HCT116 (cell line): ENCODE data around the gene TMEM204.

ENCODE experiments used
- EZH2 ChIP-seq: fragments of 200-600 bp; sonication (generic); IDR thresholded peaks from 2 replicates; pipeline ENCODE4 v1.6.1; 2017; ENCODE audit warnings: antibody characterized with exemption, mixed run types
- POLR2A ChIP-seq: IDR thresholded peaks from 2 replicates; pipeline ENCODE4 v1.7.0; 2011; ENCODE audit warnings: borderline replicate concordance; ENCODE audit not compliant: insufficient read depth, insufficient read length; ENCODE audit errors: extremely low read depth
- SIN3A ChIP-seq: IDR thresholded peaks from 2 replicates; pipeline ENCODE4 v1.6.1; 2012; ENCODE audit warnings: low read depth
- SP1 ChIP-seq: IDR thresholded peaks from 2 replicates; pipeline ENCODE4 v1.6.1; 2012; ENCODE audit warnings: low read depth
- ZNF274 ChIP-seq: fragments of 200-500 bp; sonication (Bioruptor generic); IDR thresholded peaks from 2 replicates; pipeline ENCODE4 v1.6.1; 2014; ENCODE audit warnings: mild to moderate bottlenecking, low read depth, low read length, inconsistent platforms
- TF ChIP-seq, protein P1 (sequence below): IDR thresholded peaks from 2 replicates; pipeline ENCODE4 v1.6.1; 2012; ENCODE audit warnings: low read depth
- TF ChIP-seq, protein P2 (sequence below), 3 experiments: fragments of 200-600 bp in 1 of 3; sonication (generic) in 1 of 3; IDR thresholded peaks in 2 of 3; conservative IDR thresholded peaks in 1 of 3; 2 replicates each; pipeline ENCODE4 v1.5.1; 2012 to 2017; ENCODE audit warnings: low read depth in 2 of 3, low read length in 2 of 3, antibody characterized with exemption in 1 of 3, borderline replicate concordance in 1 of 3, control low read depth in 1 of 3, mild to moderate bottlenecking in 1 of 3, mixed read lengths in 1 of 3, mixed run types in 1 of 3, moderate library complexity in 1 of 3; ENCODE audit not compliant: insufficient read depth in 1 of 3

- TF ChIP-seq, protein P1, sequence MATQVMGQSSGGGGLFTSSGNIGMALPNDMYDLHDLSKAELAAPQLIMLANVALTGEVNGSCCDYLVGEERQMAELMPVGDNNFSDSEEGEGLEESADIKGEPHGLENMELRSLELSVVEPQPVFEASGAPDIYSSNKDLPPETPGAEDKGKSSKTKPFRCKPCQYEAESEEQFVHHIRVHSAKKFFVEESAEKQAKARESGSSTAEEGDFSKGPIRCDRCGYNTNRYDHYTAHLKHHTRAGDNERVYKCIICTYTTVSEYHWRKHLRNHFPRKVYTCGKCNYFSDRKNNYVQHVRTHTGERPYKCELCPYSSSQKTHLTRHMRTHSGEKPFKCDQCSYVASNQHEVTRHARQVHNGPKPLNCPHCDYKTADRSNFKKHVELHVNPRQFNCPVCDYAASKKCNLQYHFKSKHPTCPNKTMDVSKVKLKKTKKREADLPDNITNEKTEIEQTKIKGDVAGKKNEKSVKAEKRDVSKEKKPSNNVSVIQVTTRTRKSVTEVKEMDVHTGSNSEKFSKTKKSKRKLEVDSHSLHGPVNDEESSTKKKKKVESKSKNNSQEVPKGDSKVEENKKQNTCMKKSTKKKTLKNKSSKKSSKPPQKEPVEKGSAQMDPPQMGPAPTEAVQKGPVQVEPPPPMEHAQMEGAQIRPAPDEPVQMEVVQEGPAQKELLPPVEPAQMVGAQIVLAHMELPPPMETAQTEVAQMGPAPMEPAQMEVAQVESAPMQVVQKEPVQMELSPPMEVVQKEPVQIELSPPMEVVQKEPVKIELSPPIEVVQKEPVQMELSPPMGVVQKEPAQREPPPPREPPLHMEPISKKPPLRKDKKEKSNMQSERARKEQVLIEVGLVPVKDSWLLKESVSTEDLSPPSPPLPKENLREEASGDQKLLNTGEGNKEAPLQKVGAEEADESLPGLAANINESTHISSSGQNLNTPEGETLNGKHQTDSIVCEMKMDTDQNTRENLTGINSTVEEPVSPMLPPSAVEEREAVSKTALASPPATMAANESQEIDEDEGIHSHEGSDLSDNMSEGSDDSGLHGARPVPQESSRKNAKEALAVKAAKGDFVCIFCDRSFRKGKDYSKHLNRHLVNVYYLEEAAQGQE, result no peak
- TF ChIP-seq SIN3A (no peak), POLR2A (no peak), SP1 (no peak), ZNF274 (no peak), EZH2 (no peak)
- TF ChIP-seq, protein P2, sequence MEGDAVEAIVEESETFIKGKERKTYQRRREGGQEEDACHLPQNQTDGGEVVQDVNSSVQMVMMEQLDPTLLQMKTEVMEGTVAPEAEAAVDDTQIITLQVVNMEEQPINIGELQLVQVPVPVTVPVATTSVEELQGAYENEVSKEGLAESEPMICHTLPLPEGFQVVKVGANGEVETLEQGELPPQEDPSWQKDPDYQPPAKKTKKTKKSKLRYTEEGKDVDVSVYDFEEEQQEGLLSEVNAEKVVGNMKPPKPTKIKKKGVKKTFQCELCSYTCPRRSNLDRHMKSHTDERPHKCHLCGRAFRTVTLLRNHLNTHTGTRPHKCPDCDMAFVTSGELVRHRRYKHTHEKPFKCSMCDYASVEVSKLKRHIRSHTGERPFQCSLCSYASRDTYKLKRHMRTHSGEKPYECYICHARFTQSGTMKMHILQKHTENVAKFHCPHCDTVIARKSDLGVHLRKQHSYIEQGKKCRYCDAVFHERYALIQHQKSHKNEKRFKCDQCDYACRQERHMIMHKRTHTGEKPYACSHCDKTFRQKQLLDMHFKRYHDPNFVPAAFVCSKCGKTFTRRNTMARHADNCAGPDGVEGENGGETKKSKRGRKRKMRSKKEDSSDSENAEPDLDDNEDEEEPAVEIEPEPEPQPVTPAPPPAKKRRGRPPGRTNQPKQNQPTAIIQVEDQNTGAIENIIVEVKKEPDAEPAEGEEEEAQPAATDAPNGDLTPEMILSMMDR (IDR thresholded peaks at IDR 0.05 in 2 of 3, conservative IDR thresholded peaks at IDR 0.05 in 1 of 3; ENCODE audit: borderline replicate concordance in 1 of 3, insufficient read depth in 1 of 3, low read depth in 2 of 3, low read length in 2 of 3), result no peak
These were observed 44.8 kb upstream of the TMEM204 start, which contains the start of gene PTX4 for GRCh38 chr16:1488619-1489018.
